NT2/D1 (cell line): ENCODE results near the gene DNAJC6.
A peak's percentile ranks its signal among the peaks of the same experiment; 100 is the strongest.

ENCODE experiments used
- DNase-seq: peaks from one replicate; pipeline ENCODE4 v3.0.0-alpha.2; 2011; ENCODE audit warnings: low read depth, low spot score
- H3K27me3 ChIP-seq: 2 replicates; pipeline ENCODE4 v1.6.0; 2011; ENCODE audit warnings: mild to moderate bottlenecking; ENCODE audit not compliant: insufficient read length, insufficient read depth
- H3K36me3 ChIP-seq: 2 replicates; pipeline ENCODE4 v1.6.1; 2011; ENCODE audit warnings: mild to moderate bottlenecking, low read length, mixed read lengths; ENCODE audit not compliant: insufficient read depth, insufficient read length
- H3K4me1 ChIP-seq: 2 replicates; pipeline ENCODE4 v1.5.1; 2011; ENCODE audit not compliant: insufficient read depth, insufficient read length
- H3K4me3 ChIP-seq: 2 replicates; pipeline ENCODE4 v1.5.1; 2011; ENCODE audit warnings: low read depth; ENCODE audit not compliant: insufficient read length
- H3K9ac ChIP-seq: 2 replicates; pipeline ENCODE4 v1.6.0; 2011; ENCODE audit warnings: low read depth; ENCODE audit not compliant: insufficient read length
- H3K9me3 ChIP-seq: 2 replicates; pipeline ENCODE4 v1.5.1; 2011; ENCODE audit warnings: mild to moderate bottlenecking, low read length; ENCODE audit not compliant: insufficient read depth
- SUZ12 ChIP-seq: IDR thresholded peaks from 2 replicates; pipeline ENCODE4 v1.6.1; 2011; ENCODE audit not compliant: insufficient read length, insufficient read depth; ENCODE audit errors: extremely low read depth
- YY1 ChIP-seq: IDR thresholded peaks from 2 replicates; pipeline ENCODE4 v1.6.1; 2011; ENCODE audit not compliant: insufficient read length, insufficient read depth
- ZNF274 ChIP-seq: IDR thresholded peaks from 2 replicates; pipeline ENCODE4 v1.6.1; 2011; ENCODE audit warnings: mild to moderate bottlenecking, low read depth, low read length

The DNAJC6 gene

GRCh38 chr1:65458730-65459396 lies 149.5 kb downstream of the DNAJC6 start:
- no peak overlapping the region for H3K9ac ChIP-seq
- no peaks in the 10 kb centered on the region for H3K27me3 ChIP-seq
- H3K9me3 ChIP-seq = peaks cover 19% of the 10 kb centered on the region
- H3K4me1 ChIP-seq = peaks cover 2% of the 10 kb centered on the region
- no peak for TF ChIP-seq ZNF274
- TF ChIP-seq YY1 = no peak
- TF ChIP-seq SUZ12 = no peak
- H3K36me3 ChIP-seq = no peaks in the 10 kb centered on the region
- no peak for DNase-seq
- H3K4me3 ChIP-seq = no peak overlapping the region

GRCh38 chr1:65459397-65459768 lies 150.0 kb downstream of the DNAJC6 start:
- DNase-seq = peak; percentile 33
- H3K9me3 ChIP-seq = peaks cover 19% of the 10 kb centered on the region

More at GRCh38 chr1:65459397-65459768, 150.0 kb downstream of the DNAJC6 start:
- Histone ChIP-seq H3K9ac (no peak overlapping the region), H3K36me3 (no peaks in the 10 kb centered on the region), H3K4me3 (no peak overlapping the region), H3K4me1 (peaks cover 2% of the 10 kb centered on the region), H3K27me3 (no peaks in the 10 kb centered on the region)
- TF ChIP-seq ZNF274 (no peak), YY1 (no peak), SUZ12 (no peak)
